Urothelium cell line (cell line): ENCODE measurements around the gene PLEKHG4B.

ENCODE experiments used
- DNase-seq: peaks from one replicate; pipeline ENCODE4 v3.0.0; 2011; ENCODE audit warnings: low spot score, mixed read lengths
- FAIRE-seq: peaks from 2 replicates; lab custom pipeline; 2011; peaks lifted over from hg19 to GRCh38; lab: Jason Lieb, UNC

Gene PLEKHG4B

GRCh38 chr5:185095-186070 lies 93.4 kb downstream of the PLEKHG4B start:
- no peak for DNase-seq
- FAIRE-seq, result no peak

- FAIRE-seq (no peak), DNase-seq (no peak)
These were observed 94.4 kb downstream of the PLEKHG4B start for GRCh38 chr5:186091-187041.

GRCh38 chr5:187042-187431 lies 95.1 kb downstream of the PLEKHG4B start:
- no peak for FAIRE-seq

GRCh38 chr5:187617-188451 lies 95.9 kb downstream of the PLEKHG4B start:
- no peak for FAIRE-seq
- DNase-seq, result no peak

More at GRCh38 chr5:187042-187431, 95.1 kb downstream of the PLEKHG4B start:
- no peak for DNase-seq

GRCh38 chr5:188488-189481 lies 96.8 kb downstream of the PLEKHG4B start:
- FAIRE-seq (peak; percentile 91), DNase-seq (peak; percentile 96)

- DNase-seq (no peak), FAIRE-seq (no peak)
These were observed 97.5 kb downstream of the PLEKHG4B start for GRCh38 chr5:189486-189885.

- FAIRE-seq (no peak), DNase-seq (no peak)
These were observed 98.0 kb downstream of the PLEKHG4B start for GRCh38 chr5:189976-190365.

GRCh38 chr5:190366-191035 lies 98.5 kb downstream of the PLEKHG4B start:
- peak; percentile 27 for FAIRE-seq
- no peak for DNase-seq

- FAIRE-seq, result no peak
These were observed 99.3 kb downstream of the PLEKHG4B start, which contains the start of gene LRRC14B for GRCh38 chr5:191036-191948. Gene LRRC14B, plus strand, starts transcription at chr5:191495. Its CDS starts 44 bp downstream, at chr5:191539.

GRCh38 chr5:191949-192690 lies 100.2 kb downstream of the PLEKHG4B start:
- no peak for FAIRE-seq
- DNase-seq, result no peak

More at GRCh38 chr5:191036-191948, 99.3 kb downstream of the PLEKHG4B start, which contains the start of gene LRRC14B:
- no peak for DNase-seq

GRCh38 chr5:192691-192969 lies 100.7 kb downstream of the PLEKHG4B start:
- no peak for FAIRE-seq
- no peak for DNase-seq

- FAIRE-seq (no peak), DNase-seq (no peak)
These were observed 101.2 kb downstream of the PLEKHG4B start for GRCh38 chr5:192970-193831.

GRCh38 chr5:194102-194501 lies 102.1 kb downstream of the PLEKHG4B start:
- DNase-seq (no peak), FAIRE-seq (no peak)

GRCh38 chr5:194603-195209 lies 102.7 kb downstream of the PLEKHG4B start:
- no peak for DNase-seq
- no peak for FAIRE-seq

- FAIRE-seq, result no peak
- no peak for DNase-seq
These were observed 103.6 kb downstream of the PLEKHG4B start for GRCh38 chr5:195401-196160.
